ENCODE data around the gene SYNE2.

DNA sequence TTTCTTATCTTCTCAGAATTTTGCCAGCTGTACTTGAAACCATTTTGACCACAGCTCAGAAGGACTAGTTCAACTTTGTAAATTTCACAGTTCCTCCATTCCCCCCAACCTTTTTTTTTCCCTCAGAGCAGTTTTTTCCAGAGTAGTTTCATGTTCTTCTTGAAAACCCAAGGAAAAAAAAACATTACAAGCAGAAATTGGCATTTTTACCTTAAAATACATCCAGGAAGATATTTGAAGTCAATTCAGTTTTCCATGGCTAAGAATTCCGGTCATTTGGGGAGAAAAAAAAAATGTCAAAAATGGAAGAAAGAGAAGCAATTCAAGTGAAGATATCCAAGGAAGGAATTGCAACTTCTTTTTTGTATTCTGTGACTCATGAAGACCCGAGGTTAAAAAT, 39.5 kb downstream of the SYNE2 start:
- TF ChIP-seq, protein P1, sequence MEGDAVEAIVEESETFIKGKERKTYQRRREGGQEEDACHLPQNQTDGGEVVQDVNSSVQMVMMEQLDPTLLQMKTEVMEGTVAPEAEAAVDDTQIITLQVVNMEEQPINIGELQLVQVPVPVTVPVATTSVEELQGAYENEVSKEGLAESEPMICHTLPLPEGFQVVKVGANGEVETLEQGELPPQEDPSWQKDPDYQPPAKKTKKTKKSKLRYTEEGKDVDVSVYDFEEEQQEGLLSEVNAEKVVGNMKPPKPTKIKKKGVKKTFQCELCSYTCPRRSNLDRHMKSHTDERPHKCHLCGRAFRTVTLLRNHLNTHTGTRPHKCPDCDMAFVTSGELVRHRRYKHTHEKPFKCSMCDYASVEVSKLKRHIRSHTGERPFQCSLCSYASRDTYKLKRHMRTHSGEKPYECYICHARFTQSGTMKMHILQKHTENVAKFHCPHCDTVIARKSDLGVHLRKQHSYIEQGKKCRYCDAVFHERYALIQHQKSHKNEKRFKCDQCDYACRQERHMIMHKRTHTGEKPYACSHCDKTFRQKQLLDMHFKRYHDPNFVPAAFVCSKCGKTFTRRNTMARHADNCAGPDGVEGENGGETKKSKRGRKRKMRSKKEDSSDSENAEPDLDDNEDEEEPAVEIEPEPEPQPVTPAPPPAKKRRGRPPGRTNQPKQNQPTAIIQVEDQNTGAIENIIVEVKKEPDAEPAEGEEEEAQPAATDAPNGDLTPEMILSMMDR (IDR thresholded peaks at IDR 0.05) = no peak
- TF ChIP-seq POLR2A (IDR thresholded peaks at IDR 0.05) = no peak
- TF ChIP-seq EP300 (IDR thresholded peaks at IDR 0.05) = no peak
